Muscle of back (tissue), 11 donors: ENCODE measurements around the gene TALDO1. TPM values are rescaled to one million over a fixed set of nuclear protein-coding genes. Genes with fewer than 3 reads are reported as not detected.

ENCODE experiments used
- DNase-seq, 3 donors: peaks; one replicate each; pipeline versions ENCODE4 v3.0.0 to v3.0.0-alpha.2; 2013
- polyA plus RNA-seq, 10 donors: library from polyadenylated mRNA; unstranded; fragments of 120-200 nt; gene quantifications; one replicate each; pipeline ENCODE4 v1.2.1, GENCODE V29; 2013; ENCODE audit not compliant: insufficient read length in 10 of 10

Gene TALDO1
- polyA plus RNA-seq, 10 donors = 55.0 to 92.1 (median 66.3) TPM

DNA sequence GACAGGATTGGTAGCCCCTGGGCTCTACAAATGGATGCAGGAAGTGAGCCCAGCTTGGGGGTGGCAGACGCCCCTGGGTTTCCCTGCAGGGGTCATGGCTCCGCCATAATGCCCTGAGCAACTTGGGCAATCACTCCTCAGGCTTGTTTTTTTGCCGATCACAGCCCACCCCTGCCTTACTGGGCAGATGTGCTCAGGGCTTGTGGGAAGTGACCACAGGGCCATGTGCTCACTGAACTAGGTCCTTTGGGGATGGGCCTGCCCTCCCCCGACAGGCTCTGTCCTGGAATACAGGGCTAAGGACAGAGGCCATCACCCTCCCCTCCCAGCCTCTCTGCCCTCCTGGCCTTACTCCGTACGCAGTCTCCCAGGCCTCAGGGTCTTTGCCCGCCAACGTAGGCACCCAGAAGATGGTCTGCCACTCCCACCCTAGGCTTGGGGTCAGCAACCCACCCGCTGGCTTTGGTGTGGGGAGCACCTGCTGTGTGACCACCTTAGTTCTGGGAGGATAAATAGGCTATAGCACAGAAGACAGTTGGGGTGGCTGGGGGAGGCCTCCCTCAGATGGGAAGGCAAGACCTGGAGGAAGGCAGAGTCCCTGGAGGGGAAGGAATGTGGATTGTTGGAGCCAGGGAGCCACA is 66.3 kb downstream of the TALDO1 start:
- no peak for DNase-seq

Other genes starting within 250 kb of the TALDO1 start
- 100 to 1,000 TPM in 1 of 10 donors, 10 to 100 TPM in 9; 75.5 to 108 (median 86.2) TPM for gene RNH1, start 240.2 kb upstream of the TALDO1 start, polyA plus RNA-seq
- gene HRAS, start 211.9 kb upstream of the TALDO1 start, polyA plus RNA-seq = 100 to 1,000 TPM in 5 of 10 donors, 10 to 100 TPM in 5; 84.1 to 114 (median 101) TPM
- gene LRRC56, start 209.9 kb upstream of the TALDO1 start, polyA plus RNA-seq = 1 to 10 TPM; 2.7 to 7.0 (median 4.9) TPM
- 1 to 10 TPM in 1 of 10 donors, under 1 TPM in 9; 0.17 to 1.1 (median 0.44) TPM for gene LMNTD2, start 186.7 kb upstream of the TALDO1 start, polyA plus RNA-seq
- gene RASSF7, start 186.5 kb upstream of the TALDO1 start, polyA plus RNA-seq = 1 to 10 TPM; 1.1 to 3.7 (median 2.2) TPM
- gene PHRF1, start 171.0 kb upstream of the TALDO1 start, polyA plus RNA-seq = 10 to 100 TPM; 13.5 to 22.1 (median 16.5) TPM
- gene IRF7, start 131.5 kb upstream of the TALDO1 start, polyA plus RNA-seq = 10 to 100 TPM in 4 of 10 donors, 1 to 10 TPM in 6; 6.3 to 13.1 (median 9.6) TPM
- 1 to 10 TPM in 7 of 10 donors, under 1 TPM in 3; 0.60 to 2.1 (median 1.2) TPM for gene CDHR5, start 122.5 kb upstream of the TALDO1 start, polyA plus RNA-seq
- gene SCT, start 120.3 kb upstream of the TALDO1 start, polyA plus RNA-seq = 100 to 1,000 TPM in 1 of 10 donors, 10 to 100 TPM in 9; 31.7 to 107 (median 61.3) TPM
- under 1 TPM; 0.23 to 0.90 (median 0.73) TPM for gene DRD4, start 110.2 kb upstream of the TALDO1 start, polyA plus RNA-seq
- 10 to 100 TPM; 22.1 to 40.7 (median 29.2) TPM for gene DEAF1, start 52.2 kb upstream of the TALDO1 start, polyA plus RNA-seq
- gene TMEM80, start 51.6 kb upstream of the TALDO1 start, polyA plus RNA-seq = 10 to 100 TPM; 10.6 to 27.9 (median 16.7) TPM
- 1 to 10 TPM; 1.5 to 9.0 (median 2.8) TPM for gene EPS8L2, start 41.2 kb upstream of the TALDO1 start, polyA plus RNA-seq
- 10 to 100 TPM; 30.5 to 49.5 (median 39.2) TPM for gene GATD1, start 30.0 kb downstream of the TALDO1 start, polyA plus RNA-seq
- 1 to 10 TPM in 1 of 10 donors, under 1 TPM in 9; 0.35 to 1.0 (median 0.60) TPM for gene CEND1, start 42.6 kb downstream of the TALDO1 start, polyA plus RNA-seq
- 10 to 100 TPM in 6 of 10 donors, 1 to 10 TPM in 4; 9.0 to 16.8 (median 10.2) TPM for gene SLC25A22, start 50.8 kb downstream of the TALDO1 start, polyA plus RNA-seq
- 10 to 100 TPM in 1 of 10 donors, 1 to 10 TPM in 9; 4.4 to 10.5 (median 6.3) TPM for gene PIDD1, start 57.8 kb downstream of the TALDO1 start, polyA plus RNA-seq
- gene RPLP2, start 62.5 kb downstream of the TALDO1 start, polyA plus RNA-seq = 1,000 to 10,000 TPM; 1,394 to 1,882 (median 1,587) TPM
- 10 to 100 TPM; 18.4 to 32.9 (median 27.9) TPM for gene PNPLA2, start 71.5 kb downstream of the TALDO1 start, polyA plus RNA-seq
- 10 to 100 TPM in 6 of 10 donors, 1 to 10 TPM in 4; 8.2 to 16.0 (median 10.9) TPM for gene CRACR2B, start 80.5 kb downstream of the TALDO1 start, polyA plus RNA-seq
- gene CD151, start 85.5 kb downstream of the TALDO1 start, polyA plus RNA-seq = 100 to 1,000 TPM; 113 to 161 (median 135) TPM
- 100 to 1,000 TPM in 6 of 10 donors, 10 to 100 TPM in 4; 69.6 to 159 (median 104) TPM for gene POLR2L, start 95.1 kb downstream of the TALDO1 start, polyA plus RNA-seq
- gene TSPAN4, start 95.4 kb downstream of the TALDO1 start, polyA plus RNA-seq = 10 to 100 TPM; 41.1 to 72.2 (median 49.6) TPM
- 10 to 100 TPM; 53.2 to 82.8 (median 64.0) TPM for gene CHID1, start 163.3 kb downstream of the TALDO1 start, polyA plus RNA-seq
- gene AP2A2, start 178.4 kb downstream of the TALDO1 start, polyA plus RNA-seq = 10 to 100 TPM; 40.5 to 62.5 (median 49.2) TPM